ENCODE data around the gene DDOST. TPM values are rescaled to one million over a fixed set of nuclear protein-coding genes. Genes with fewer than 3 reads are reported as not detected.

The DDOST gene
- polyA plus RNA-seq, 3 donors = 125 to 245 (median 241) TPM

- no peak for TF ChIP-seq CTCF (IDR thresholded peaks at IDR 0.05)
- Histone ChIP-seq H3K36me3 (replicated peaks in 1 of 2; ENCODE audit: control insufficient read depth in 1 of 2, insufficient read depth in 2 of 2, low read length in 2 of 2) (no peaks in the 10 kb centered on the region), H3K9me3 (replicated peaks in 1 of 2; ENCODE audit: control insufficient read depth in 1 of 2, insufficient read depth in 1 of 2, low read length in 2 of 2) (peaks cover 0 to 6% of the 10 kb centered on the region in 2 donors), H3K79me2 (ENCODE audit: insufficient read depth, low read length) (no peaks in the 10 kb centered on the region), H3K4me3 (replicated peaks in 1 of 3; ENCODE audit: low read depth in 2 of 3, low read length in 3 of 3) (no peak overlapping the region), H3K4me1 (ENCODE audit: control insufficient read depth in 1 of 2, insufficient read depth in 2 of 2, low read length in 2 of 2) (no peaks in the 10 kb centered on the region), H3K27ac (ENCODE audit: low read depth in 1 of 2, low read length in 2 of 2) (no peak overlapping the region), H3K4me2 (replicated peaks; ENCODE audit: extremely low read depth, low read length, poor library complexity, severe bottlenecking) (no peak overlapping the region), H3K9ac (ENCODE audit: insufficient read depth, low read length, poor library complexity, severe bottlenecking) (no peak overlapping the region), H4K20me1 (ENCODE audit: insufficient read depth, low read length) (no peaks in the 10 kb centered on the region), H2AFZ (ENCODE audit: insufficient read depth, low read depth, low read length, poor library complexity, severe bottlenecking) (no peak overlapping the region), H3K27me3 (ENCODE audit: control insufficient read depth in 2 of 2, insufficient read depth in 2 of 2, low read length in 2 of 2) (no peaks in the 10 kb centered on the region)
- H3K4me1 Mint-ChIP-seq = peaks cover 4% of the 10 kb centered on the region
- peaks cover 4% of the 10 kb centered on the region in 2 donors for H3K36me3 Mint-ChIP-seq
- no peak overlapping the region for H3K27ac Mint-ChIP-seq
- peak in 1 of 3 donors; percentile 45 for DNase-seq
- no CpG with 5 or more reads among the region's 1 CpG for WGBS (ENCODE audit: insufficient coverage)
- intact Hi-C loops (cut with micrococcal nuclease) = no loop called here
- H3K4me3 Mint-ChIP-seq = no peak overlapping the region
- peaks cover 8 to 42% (median 15%) of the 10 kb centered on the region in 7 donors for H3K9me3 Mint-ChIP-seq
- H3K27me3 Mint-ChIP-seq (ENCODE audit: low read depth in 3 of 3) = peaks cover 0 to 5% (median 1%) of the 10 kb centered on the region in 3 donors
Measured at GRCh38 chr1:20626524-20626923, 34.6 kb downstream of the DDOST start.

GRCh38 chr1:20626098-20626427 is 35.1 kb downstream of the DDOST start:
- no peak overlapping the region for H3K4me3 ChIP-seq (replicated peaks in 1 of 3; ENCODE audit: low read depth in 2 of 3, low read length in 3 of 3)
- H3K4me1 Mint-ChIP-seq = peaks cover 4% of the 10 kb centered on the region
- no peak overlapping the region for H3K27ac Mint-ChIP-seq
- no peak for TF ChIP-seq CTCF (IDR thresholded peaks at IDR 0.05)
- no peak overlapping the region for H2AFZ ChIP-seq (ENCODE audit: insufficient read depth, low read depth, low read length, poor library complexity, severe bottlenecking)
- H3K4me2 ChIP-seq (replicated peaks; ENCODE audit: extremely low read depth, low read length, poor library complexity, severe bottlenecking) = no peak overlapping the region
- peaks cover 8 to 39% (median 15%) of the 10 kb centered on the region in 7 donors for H3K9me3 Mint-ChIP-seq
- no peaks in the 10 kb centered on the region for H3K4me1 ChIP-seq (ENCODE audit: control insufficient read depth in 1 of 2, insufficient read depth in 2 of 2, low read length in 2 of 2)
- peaks cover 0 to 5% (median under 1%) of the 10 kb centered on the region in 3 donors for H3K27me3 Mint-ChIP-seq (ENCODE audit: low read depth in 3 of 3)
- no peaks in the 10 kb centered on the region for H3K36me3 ChIP-seq (replicated peaks in 1 of 2; ENCODE audit: control insufficient read depth in 1 of 2, insufficient read depth in 2 of 2, low read length in 2 of 2)
- peaks cover 0 to 6% of the 10 kb centered on the region in 2 donors for H3K9me3 ChIP-seq (replicated peaks in 1 of 2; ENCODE audit: control insufficient read depth in 1 of 2, insufficient read depth in 1 of 2, low read length in 2 of 2)
- H3K4me3 Mint-ChIP-seq = no peak overlapping the region
- H3K79me2 ChIP-seq (ENCODE audit: insufficient read depth, low read length) = no peaks in the 10 kb centered on the region
- peaks cover 4% of the 10 kb centered on the region in 2 donors for H3K36me3 Mint-ChIP-seq
- WGBS (ENCODE audit: insufficient coverage) = 40% methylated on average over 1 of the region's 1 CpG
- intact Hi-C loops (cut with micrococcal nuclease) = no loop called here
- no peak overlapping the region for H3K27ac ChIP-seq (ENCODE audit: low read depth in 1 of 2, low read length in 2 of 2)
- no peak overlapping the region for H3K9ac ChIP-seq (ENCODE audit: insufficient read depth, low read length, poor library complexity, severe bottlenecking)
- H3K27me3 ChIP-seq (ENCODE audit: control insufficient read depth in 2 of 2, insufficient read depth in 2 of 2, low read length in 2 of 2) = no peaks in the 10 kb centered on the region
- DNase-seq = no peak
- H4K20me1 ChIP-seq (ENCODE audit: insufficient read depth, low read length) = no peaks in the 10 kb centered on the region

All from CD14-positive monocyte (primary cell).